Measurements from ENCODE around the gene S100A5. TPM values are rescaled to one million over a fixed set of nuclear protein-coding genes. Genes with fewer than 3 reads are reported as not detected.

Gene S100A5
- total and polyA plus RNA-seq, 2 of the 8 experiments (the other 6 are each of a cell fraction or from before 2014, with no cell fraction given): not detected

DNA sequence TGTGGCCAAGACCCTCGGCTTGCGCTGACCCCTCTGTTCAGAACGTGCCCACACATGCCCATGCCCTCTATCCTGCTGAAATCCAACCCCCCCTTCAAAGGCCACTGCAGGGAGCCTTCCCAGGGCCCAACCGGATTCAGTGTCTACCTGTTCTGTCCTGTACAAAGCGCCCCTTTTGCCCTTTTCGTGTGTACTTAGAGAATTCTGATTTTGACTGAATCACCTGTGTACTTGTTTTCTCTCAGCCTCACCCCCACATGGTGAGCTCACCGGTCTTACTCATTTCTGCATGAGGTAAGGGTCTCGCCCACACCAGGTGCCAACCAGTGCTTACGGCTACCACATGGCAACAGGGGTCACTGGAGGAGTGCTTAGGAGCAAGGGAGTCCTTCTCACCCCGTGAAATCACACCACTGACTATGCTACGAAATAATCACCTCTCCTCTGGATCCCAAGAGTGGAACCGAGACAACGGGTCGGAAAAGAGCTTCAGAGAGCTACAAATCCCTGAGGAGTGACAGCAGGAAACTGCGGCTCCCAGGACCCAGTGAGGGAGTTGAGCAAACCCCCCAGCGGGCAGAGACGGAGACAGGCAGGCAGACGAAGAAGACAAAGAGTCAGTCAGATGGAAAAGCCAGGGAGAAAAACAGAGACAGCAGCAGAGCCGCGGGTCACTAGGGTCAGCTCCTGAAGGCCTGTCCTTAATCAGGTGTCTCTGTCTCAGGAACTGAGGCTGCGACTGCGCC, 27.1 kb upstream of the S100A5 start:
- Histone ChIP-seq H3K27me3 (replicated peaks in 1 of 4; ENCODE audit: control insufficient read depth in 3 of 4, extremely low read depth in 1 of 4, insufficient read depth in 3 of 4, low read length in 3 of 4) (0 out of 7 replicates have a peak, but pooled peaks cover 0 to 4% (median 0%) of the 10 kb centered on the region in 4 experiments), H4K8ac (ENCODE audit: extremely low read depth, insufficient read depth, low read length) (0 out of 2 replicates have a peak overlapping the region, but pooled peaks have one; percentile 7), H3K4me3 (ENCODE audit: extremely low read depth in 1 of 4, insufficient read depth in 2 of 4, low read depth in 3 of 4, low read length in 4 of 4) (peak overlapping the region in 3 of 4 experiments; percentile 9 to 41 (median 23); a peak in 3 of 8 replicates), H3K18ac (ENCODE audit: extremely low read depth, low read length) (peak overlapping the region; percentile 71), H2AK5ac (ENCODE audit: low read depth, low read length) (peak overlapping the region; percentile 99; the same call in 1 of the 2 replicates), H4K91ac (replicated peaks; ENCODE audit: insufficient read length, low read length) (peak overlapping the region; percentile 98), H2BK5ac (ENCODE audit: low read depth, low read length) (peak overlapping the region; percentile 97), H2BK12ac (ENCODE audit: low read depth, low read length) (peak overlapping the region; percentile 99), H2BK15ac (ENCODE audit: low read length) (peak overlapping the region; percentile 99), H3K56ac (replicated peaks; ENCODE audit: insufficient read length, low read depth, low read length) (peak overlapping the region; percentile 73), H3K23ac (ENCODE audit: insufficient read length) (no peak overlapping the region), H2BK20ac (ENCODE audit: low read length) (peak overlapping the region; percentile 95), H3K79me1 (ENCODE audit: low read depth, low read length) (no peaks in the 10 kb centered on the region), H3K23me2 (ENCODE audit: low read depth, low read length) (peaks cover 2% of the 10 kb centered on the region), H3K27ac (ENCODE audit: low read depth, low read length) (peak overlapping the region; percentile 9; the same call in 1 of the 2 replicates), H4K5ac (ENCODE audit: insufficient read length, low read depth, low read length) (no peak overlapping the region), H3K4ac (replicated peaks; ENCODE audit: insufficient read length, low read depth, low read length) (peak overlapping the region; percentile 75), H3K4me1 (replicated peaks in 1 of 4; ENCODE audit: control insufficient read depth in 3 of 4, insufficient read depth in 4 of 4, low read length in 3 of 4) (peaks cover 11 to 26% (median 20%) of the 10 kb centered on the region in 4 experiments), H3K14ac (ENCODE audit: insufficient read length) (peak overlapping the region; percentile 44), H3K9me3 (ENCODE audit: insufficient read depth in 2 of 2, low read depth in 1 of 2, low read length in 1 of 2) (no peaks in the 10 kb centered on the region), H3K9ac (replicated peaks in 1 of 4; ENCODE audit: extremely low read depth in 1 of 4, low read depth in 3 of 4, low read length in 3 of 4) (no peak overlapping the region; a peak in 3 of 7 replicates), H3K36me3 (ENCODE audit: control insufficient read depth in 2 of 4, insufficient read depth in 4 of 4, low read length in 3 of 4) (no peaks in the 10 kb centered on the region), H2AFZ (ENCODE audit: low read length) (peak overlapping the region; percentile 84; the same call in 1 of the 2 replicates), H3K4me2 (ENCODE audit: insufficient read depth in 1 of 2, low read depth in 2 of 2, low read length in 2 of 2) (peak overlapping the region; percentile 1 to 61), H4K20me1 (replicated peaks in 1 of 2; ENCODE audit: control insufficient read depth in 1 of 2, insufficient read depth in 2 of 2, low read length in 2 of 2) (no peaks in the 10 kb centered on the region), H2BK120ac (replicated peaks; ENCODE audit: low read depth, low read length) (peak overlapping the region; percentile 94), H3K79me2 (ENCODE audit: control insufficient read depth in 1 of 2, insufficient read depth in 2 of 2, low read length in 2 of 2) (no peaks in the 10 kb centered on the region)
- CTCF ChIA-PET (ENCODE audit: partially characterized antibody): interaction anchor here (0.8 to 7.5 kb wide), 31 partner anchors 10 to 215 kb away, joined by 3 to 224 read pairs (median 7); partner anchors contain the start of genes CHTOP, S100A1, S100A13 and S100A14
- FAIRE-seq: no peak
- WGBS, 2 experiments (ENCODE audit: extremely low coverage in 1 of 2, insufficient coverage in 1 of 2, insufficient read length in 1 of 2, insufficient replicate concordance in 2 of 2, low coverage in 1 of 2, low lambda C conversion rate in 2 of 2, missing lambda C conversion rate in 1 of 2): 63% methylated on average over 22 of the region's 22 CpGs; no CpG with 5 or more reads in 1 of the 2 experiments
- POLR2A ChIA-PET (ENCODE audit: partially characterized antibody): interaction anchor here (0.6 to 2.1 kb wide), 13 partner anchors 10 to 422 kb away, joined by 3 to 16 read pairs (median 4); partner anchors contain the start of genes CHTOP, RPS27, S100A1 and S100A13
- DNase-seq (ENCODE audit: low read depth in 1 of 2, low spot score in 2 of 2): no peak
- TF ChIP-seq POLR2AphosphoS5 (IDR thresholded peaks at IDR 0.05; ENCODE audit: low read depth, low read length) (no peak), JUND (IDR thresholded peaks at IDR 0.05; ENCODE audit: low read length) (no peak), CHD2 (IDR thresholded peaks at IDR 0.05; ENCODE audit: low read length) (no peak), RAD21 (IDR thresholded peaks at IDR 0.05 in 1 of 2, conservative IDR thresholded peaks at IDR 0.05 in 1 of 2; ENCODE audit: low read depth in 2 of 2, low read length in 2 of 2) (no peak), TAF1 (IDR thresholded peaks at IDR 0.05; ENCODE audit: low read depth, low read length) (no peak), RBBP5 (IDR thresholded peaks at IDR 0.05; ENCODE audit: borderline replicate concordance, low read depth, low read length) (no peak), BACH1 (IDR thresholded peaks at IDR 0.05; ENCODE audit: low read length) (no peak), PHF8 (conservative IDR thresholded peaks at IDR 0.05; ENCODE audit: low read depth, low read length) (no peak), SIX5 (IDR thresholded peaks at IDR 0.05; ENCODE audit: low read depth, low read length) (no peak)
- TF ChIP-seq, protein P1, sequence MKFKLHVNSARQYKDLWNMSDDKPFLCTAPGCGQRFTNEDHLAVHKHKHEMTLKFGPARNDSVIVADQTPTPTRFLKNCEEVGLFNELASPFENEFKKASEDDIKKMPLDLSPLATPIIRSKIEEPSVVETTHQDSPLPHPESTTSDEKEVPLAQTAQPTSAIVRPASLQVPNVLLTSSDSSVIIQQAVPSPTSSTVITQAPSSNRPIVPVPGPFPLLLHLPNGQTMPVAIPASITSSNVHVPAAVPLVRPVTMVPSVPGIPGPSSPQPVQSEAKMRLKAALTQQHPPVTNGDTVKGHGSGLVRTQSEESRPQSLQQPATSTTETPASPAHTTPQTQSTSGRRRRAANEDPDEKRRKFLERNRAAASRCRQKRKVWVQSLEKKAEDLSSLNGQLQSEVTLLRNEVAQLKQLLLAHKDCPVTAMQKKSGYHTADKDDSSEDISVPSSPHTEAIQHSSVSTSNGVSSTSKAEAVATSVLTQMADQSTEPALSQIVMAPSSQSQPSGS (IDR thresholded peaks at IDR 0.05; ENCODE audit: low read length): no peak

Measured in H1 (cell line).